GM10266 (cell line): Measurements from ENCODE around the gene GPER1.

Experiments used
- DNase-seq: peaks from one replicate; pipeline ENCODE4 v3.0.0; 2012; ENCODE audit errors: extremely low spot score
- CTCF ChIP-seq: IDR thresholded peaks from 2 replicates; pipeline ENCODE4 v1.5.1; 2012; ENCODE audit warnings: mild to moderate bottlenecking, low read depth; ENCODE audit not compliant: control insufficient read depth, insufficient read depth; ENCODE audit errors: missing control alignments

The GPER1 gene

GRCh38 chr7:1044189-1045068 lies 43.5 kb upstream of the GPER1 start, which contains the start of gene GPR146:
TSS of gene GPR146 (plus strand) at chr7:1044546. CDS start at chr7:1057516, 12,970 bp downstream.
- TF ChIP-seq CTCF = peak; percentile 67
- DNase-seq = peak; percentile 100

GRCh38 chr7:1045069-1046063 lies 42.5 kb upstream of the GPER1 start:
- DNase-seq = no peak
- no peak for TF ChIP-seq CTCF

DNA sequence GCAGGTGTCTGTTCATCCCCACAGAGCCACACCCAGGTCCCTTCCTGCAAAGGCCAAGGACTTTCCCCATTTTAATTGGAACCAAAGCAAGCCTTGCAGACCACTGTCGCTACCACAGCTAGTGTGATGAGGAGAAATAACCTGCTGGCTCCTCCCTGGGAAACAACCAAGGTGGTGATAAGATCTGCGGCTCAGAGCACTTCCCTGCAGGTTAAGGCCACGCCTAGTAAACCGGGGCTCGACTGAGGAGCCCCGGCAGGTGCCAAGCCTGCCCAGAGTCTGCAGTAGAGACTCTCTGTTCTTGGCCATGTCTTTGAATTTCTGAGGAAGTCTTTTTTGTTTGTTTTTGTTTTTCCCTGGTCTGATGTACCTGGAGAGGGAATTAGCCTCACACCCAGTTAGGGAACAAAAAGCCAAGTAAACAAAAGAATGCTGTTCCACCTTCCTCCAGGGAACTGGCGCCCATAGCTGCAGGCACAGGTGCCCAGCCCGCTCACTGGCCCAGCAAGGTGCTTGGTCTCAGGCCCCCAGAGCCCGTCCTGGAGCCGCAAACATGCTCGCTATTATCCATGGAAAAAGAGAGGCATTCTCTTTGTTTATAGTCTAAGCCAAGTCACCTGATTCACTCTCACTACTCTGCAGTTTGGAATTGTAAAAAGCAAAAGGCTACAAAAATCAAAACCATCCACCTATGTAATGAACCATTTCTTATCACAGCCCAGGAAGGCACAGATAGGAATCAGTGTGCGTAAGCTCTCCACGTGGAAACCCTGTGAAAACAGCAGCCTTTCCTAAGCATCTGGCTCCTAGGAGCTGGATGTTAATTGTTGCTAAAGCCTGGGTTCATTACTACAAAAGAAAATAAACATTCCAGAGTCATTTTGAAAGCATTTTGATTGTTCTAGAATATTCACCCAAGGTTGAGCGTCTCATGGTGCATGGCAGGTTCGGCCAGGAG lies 40.9 kb upstream of the GPER1 start:
- no peak for DNase-seq

DNA sequence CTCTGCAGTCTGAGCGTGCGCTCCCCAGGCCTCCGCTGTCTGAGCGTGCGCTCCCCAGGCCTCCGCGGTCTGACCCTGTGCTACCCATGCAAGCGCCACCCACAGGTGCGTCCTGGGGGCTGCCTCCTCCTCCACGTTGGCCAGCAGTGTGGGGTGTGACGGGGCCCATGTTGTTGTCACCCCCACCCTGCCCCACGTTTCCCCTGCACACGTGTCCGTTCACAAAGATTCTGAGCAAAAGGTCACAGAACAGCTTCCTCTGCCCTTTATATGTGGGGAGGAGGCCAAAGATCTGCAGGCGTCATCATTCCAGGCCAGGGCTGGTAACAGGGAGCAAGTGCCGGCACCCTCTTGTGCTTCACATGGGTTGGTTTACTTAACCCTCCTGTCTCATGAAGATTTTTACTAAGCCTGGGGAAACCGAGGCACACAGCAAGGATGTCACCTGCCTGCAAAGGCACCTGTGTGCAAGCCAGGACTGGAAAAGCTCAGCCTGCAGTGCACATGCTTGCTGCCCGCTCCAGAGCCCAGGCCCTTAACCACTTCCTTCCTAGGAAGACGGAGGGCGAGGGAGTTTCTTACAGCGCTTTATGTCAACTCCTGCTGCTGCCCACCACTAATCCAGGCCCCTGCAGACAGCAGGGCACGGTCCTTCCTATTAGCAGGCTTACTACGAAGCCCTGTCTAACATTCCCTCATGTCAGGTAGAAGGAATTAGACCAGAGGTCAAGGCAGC lies 38.7 kb upstream of the GPER1 start:
- TF ChIP-seq CTCF = no peak

More for the DNA sequence above, 40.9 kb upstream of the GPER1 start:
- TF ChIP-seq CTCF = no peak

DNA sequence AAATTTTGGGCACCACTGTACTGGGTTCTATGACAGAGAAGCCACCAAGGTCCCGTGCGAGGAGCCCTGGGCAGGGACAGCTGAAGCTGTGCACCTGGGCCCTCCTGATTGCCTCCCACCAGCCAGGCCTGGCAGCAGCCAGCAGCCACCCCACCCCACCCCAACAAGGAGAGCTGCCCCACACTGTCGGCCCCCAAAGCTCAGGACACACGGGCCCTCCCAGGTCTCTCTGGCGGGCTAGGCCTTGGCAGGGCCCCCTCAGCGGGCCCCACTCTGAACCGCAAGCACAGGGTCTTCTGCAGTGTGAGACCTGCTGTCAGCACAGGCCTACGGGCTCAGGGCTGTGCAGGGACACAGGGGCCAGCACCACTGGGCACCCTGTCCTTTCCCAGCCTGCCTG lies 38.1 kb upstream of the GPER1 start:
- DNase-seq = no peak
- no peak for TF ChIP-seq CTCF

More for the DNA sequence above, 38.7 kb upstream of the GPER1 start:
- no peak for DNase-seq

DNA sequence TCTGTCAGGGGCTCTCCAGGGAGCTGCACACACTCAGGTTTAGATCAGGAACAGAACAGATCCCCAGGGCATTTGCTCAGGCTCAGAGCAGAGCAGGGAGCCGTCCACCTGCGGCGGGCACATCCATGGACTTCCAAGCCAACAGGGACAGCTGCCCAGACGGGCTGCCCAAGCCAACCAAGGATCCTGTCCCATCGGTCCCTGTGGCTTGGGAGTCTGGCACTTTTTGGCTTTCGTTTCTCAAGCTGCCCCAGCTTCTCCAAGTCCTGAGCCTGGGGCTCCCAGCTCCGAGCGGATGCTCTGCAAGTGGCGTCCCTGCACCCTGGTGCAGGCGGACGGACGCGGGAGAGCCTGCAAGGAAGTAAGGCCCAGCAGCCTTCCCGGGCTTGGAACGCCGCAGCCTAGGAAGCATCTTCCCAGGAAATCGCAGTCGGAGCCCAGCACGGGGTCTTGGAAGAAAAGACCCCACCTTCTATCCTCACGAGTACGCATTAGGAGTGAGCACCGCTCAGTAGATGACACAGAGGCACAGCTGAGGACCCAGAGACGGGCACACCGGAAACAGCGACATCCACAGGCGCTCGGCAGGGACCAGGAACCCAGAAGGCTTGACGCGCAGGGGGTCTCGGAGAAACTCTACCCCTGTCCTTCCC lies 37.5 kb upstream of the GPER1 start:
- no peak for TF ChIP-seq CTCF
- DNase-seq = no peak
